HepG2 (cell line): ENCODE data around the gene GPS1. TPM values are rescaled to one million over a fixed set of nuclear protein-coding genes. Genes with fewer than 3 reads are reported as not detected.

Source experiments
- GATAD2A ChIP-seq: IDR thresholded peaks from 2 replicates; pipeline ENCODE4 v1.6.1; 2016
- HDAC2 ChIP-seq: sonication (generic); formaldehyde crosslinking; IDR thresholded peaks from 2 replicates; pipeline ENCODE4 v1.4.0; 2020; ENCODE audit warnings: missing genetic modification reagents
- PAXIP1 ChIP-seq: sonication (generic); formaldehyde crosslinking; conservative IDR thresholded peaks from 2 replicates; pipeline ENCODE4 v1.4.0; 2020; ENCODE audit warnings: mild to moderate bottlenecking, missing genetic modification reagents, moderate library complexity
- RAD21 ChIP-seq: fragments of 450-650 bp; formaldehyde crosslinking; IDR thresholded peaks from 2 replicates; pipeline ENCODE4 v1.5.0; 2020; ENCODE audit warnings: mild to moderate bottlenecking
- SNAPC2 ChIP-seq: sonication (generic); formaldehyde crosslinking; IDR thresholded peaks from 2 replicates; pipeline ENCODE4 v1.8.1; 2022; ENCODE audit warnings: mild to moderate bottlenecking, missing genetic modification reagents
- SP5 ChIP-seq: IDR thresholded peaks from 2 replicates; pipeline ENCODE4 v1.6.1; 2016; ENCODE audit warnings: low read depth, borderline replicate concordance
- TFE3 ChIP-seq: IDR thresholded peaks from 2 replicates; pipeline ENCODE4 v1.6.1; 2016
- THRA ChIP-seq: sonication (generic); formaldehyde crosslinking; IDR thresholded peaks from 2 replicates; pipeline ENCODE4 v1.4.0; 2020; ENCODE audit warnings: missing genetic modification reagents, borderline replicate concordance
- TOE1 ChIP-seq: sonication (generic); formaldehyde crosslinking; IDR thresholded peaks from 2 replicates; pipeline ENCODE4 v1.4.0; 2020; ENCODE audit warnings: mild to moderate bottlenecking, missing genetic modification reagents
- UBTF ChIP-seq: sonication (generic); formaldehyde crosslinking; IDR thresholded peaks from 2 replicates; pipeline ENCODE4 v1.4.0; 2020; ENCODE audit warnings: mild to moderate bottlenecking, missing genetic modification reagents
- ZFP36L1 ChIP-seq: sonication (generic); formaldehyde crosslinking; IDR thresholded peaks from 2 replicates; pipeline ENCODE4 v1.8.0; 2022; ENCODE audit warnings: mild to moderate bottlenecking, missing genetic modification reagents, moderate library complexity
- ZNF224 ChIP-seq: sonication (generic); formaldehyde crosslinking; IDR thresholded peaks from 2 replicates; pipeline ENCODE4 v1.5.0; 2020; ENCODE audit warnings: mild to moderate bottlenecking, missing genetic modification reagents
- ZNF276 ChIP-seq: sonication (generic); formaldehyde crosslinking; IDR thresholded peaks from 2 replicates; pipeline ENCODE4 v1.4.0; 2020; ENCODE audit warnings: mild to moderate bottlenecking, low read depth, missing genetic modification reagents
- ZNF350 ChIP-seq: sonication (generic); formaldehyde crosslinking; IDR thresholded peaks from 2 replicates; pipeline ENCODE4 v1.4.0; 2020; ENCODE audit warnings: mild to moderate bottlenecking, low read depth, missing genetic modification reagents, borderline replicate concordance
- ZNF383 ChIP-seq: sonication (generic); formaldehyde crosslinking; IDR thresholded peaks from 2 replicates; pipeline ENCODE4 v1.4.0; 2020; ENCODE audit warnings: missing genetic modification reagents, mild to moderate bottlenecking, borderline replicate concordance
- ZNF547 ChIP-seq: sonication (generic); formaldehyde crosslinking; IDR thresholded peaks from 2 replicates; pipeline ENCODE4 v1.5.1; 2020; ENCODE audit warnings: mild to moderate bottlenecking, missing genetic modification reagents
- polyA plus RNA-seq, 8 experiments: library from polyadenylated mRNA; depleted of rRNA in 3 of 8; stranded (reverse) in 7 of 8; unstranded in 1 of 8; fragments of >200 nt; fragmentation: Illumina TruSeq in 4 of 8; extraction: Trizol in 4 of 8; gene quantifications; 2 replicates each; pipeline versions ENCODE4 v1.2.1 to v1.2.3, GENCODE V29; 2011 to 2016; ENCODE audit warnings: low read depth in 4 of 8, missing spikeins in 1 of 8, mixed read lengths in 1 of 8; ENCODE audit not compliant: insufficient read depth in 1 of 8
- total RNA-seq, 5 experiments: library from RNA; depleted of rRNA; stranded (reverse); fragments of >200 nt; fragmentation: Illumina TruSeq; extraction: Trizol; gene quantifications; 2 replicates each; pipeline ENCODE4 v1.2.3, GENCODE V29; 2016; ENCODE audit warnings: low read depth in 1 of 5

The GPS1 gene
- total and polyA plus RNA-seq, 2 of the 13 experiments (the other 11 are each of a cell fraction or from before 2014, with no cell fraction given): 124 to 128 TPM

GRCh38 chr17:82019690-82020571, 31.8 kb upstream of the GPS1 start (continued):
- no peak for TF ChIP-seq ZNF276
- TF ChIP-seq ZNF383: no peak
- TF ChIP-seq TOE1 (CRISPR knock-in tag): peak; percentile 10; the same call in 1 of the 2 replicates
- 0 out of 2 replicates have a peak, but pooled peaks have one; percentile 22 for TF ChIP-seq THRA
- 0 out of 2 replicates have a peak, but pooled peaks have one; percentile 45 for TF ChIP-seq ZFP36L1
- TF ChIP-seq PAXIP1 (CRISPR knock-in tag): 0 out of 2 replicates have a peak, but pooled peaks have one; percentile 27
- TF ChIP-seq ZNF547 (CRISPR knock-in tag): peak; percentile 50; the same call in 1 of the 2 replicates
- TF ChIP-seq GATAD2A (CRISPR knock-in tag): peak; percentile 61
- peak; percentile 19; the same call in 1 of the 2 replicates for TF ChIP-seq ZNF350 (CRISPR knock-in tag)
- peak; percentile 31; the same call in 1 of the 2 replicates for TF ChIP-seq UBTF
- peak; percentile 31 for TF ChIP-seq TFE3 (CRISPR knock-in tag)
- TF ChIP-seq ZNF224 (CRISPR knock-in tag): 0 out of 2 replicates have a peak, but pooled peaks have one; percentile 13
- TF ChIP-seq RAD21 (CRISPR knock-in tag): peak; percentile 83
- TF ChIP-seq HDAC2: peak; percentile 47; the same call in 1 of the 2 replicates
- TF ChIP-seq SP5 (CRISPR knock-in tag): peak; percentile 5; the same call in 1 of the 2 replicates
- no peak for TF ChIP-seq SNAPC2 (CRISPR knock-in tag)
